ENCODE results near the gene MEX3D. TPM values are rescaled to one million over a fixed set of nuclear protein-coding genes. Genes with fewer than 3 reads are reported as not detected.

MEX3D gene
- total RNA-seq, 2 experiments from 2014 or later: 11.9 to 13.6 TPM

DNA sequence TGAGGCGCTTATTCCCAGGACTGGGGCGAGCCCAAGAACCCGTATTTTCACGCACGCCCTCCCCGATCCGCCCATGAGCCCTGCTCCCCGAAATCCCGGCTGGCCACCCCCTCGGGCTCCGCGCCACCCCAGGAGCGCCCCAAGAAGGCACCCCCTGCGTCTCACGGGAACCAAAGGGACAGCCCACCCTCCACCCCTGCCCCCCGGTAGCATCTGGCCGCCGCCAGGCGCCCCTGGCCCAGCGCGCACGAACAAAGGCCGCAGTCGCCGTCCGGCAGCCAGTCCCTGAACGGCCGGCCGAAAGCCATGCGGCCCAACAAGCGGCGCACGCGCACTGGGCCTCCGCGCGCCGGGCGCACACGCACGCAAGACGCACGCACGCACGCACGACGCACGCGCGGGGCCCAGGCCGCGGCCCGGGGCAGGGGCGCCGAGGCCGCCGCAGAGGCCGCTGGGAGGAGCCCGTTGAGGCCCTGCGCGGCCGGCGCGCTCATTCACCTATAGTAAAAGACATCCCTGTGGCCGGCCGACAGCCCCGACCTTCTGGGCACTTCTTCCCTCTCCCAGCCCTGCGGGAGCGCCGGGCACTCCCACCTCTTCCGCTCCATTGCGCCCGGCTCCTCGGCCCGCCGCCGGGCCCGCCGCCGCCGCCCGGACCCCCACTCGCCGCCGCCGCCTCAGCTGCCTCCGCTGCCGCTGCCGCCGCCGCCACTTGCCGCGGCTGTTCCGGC, 24.1 kb upstream of the MEX3D start:
- Histone ChIP-seq H3K9me2 (ENCODE audit: insufficient read depth, low read length) (no peaks in the 10 kb centered on the region), H3K79me2 (ENCODE audit: insufficient read depth, low read depth, low read length) (peaks cover 49% of the 10 kb centered on the region), H3K27ac (ENCODE audit: low read depth, low read length, poor library complexity, severe bottlenecking) (peak overlapping the region; percentile 92), H3K4me3 (ENCODE audit: low read depth, low read length, poor library complexity, severe bottlenecking) (peak overlapping the region; percentile 100), H3K9me3 (ENCODE audit: low read length) (no peaks in the 10 kb centered on the region), H3K36me3 (ENCODE audit: insufficient read depth, low read length) (peaks cover 64% of the 10 kb centered on the region), H2AFZ (ENCODE audit: low read length) (no peak overlapping the region), H4K20me1 (ENCODE audit: insufficient read depth, low read length) (no peaks in the 10 kb centered on the region; the same call in 1 of the 2 replicates), H3K4me2 (ENCODE audit: low read length) (peak overlapping the region; percentile 100), H3K4me1 (ENCODE audit: insufficient read depth, low read length, poor library complexity, severe bottlenecking) (peaks cover 23% of the 10 kb centered on the region)
- ChIA-PET POLR2A (interaction anchor here (1.0 kb wide), 3 partner anchors 9 to 59 kb away, joined by 3 to 5 read pairs (median 4); partner anchors contain the start of gene UQCR11), CTCF (ENCODE audit: unreplicated experiment) (no interaction called here)
- TF ChIP-seq EZH2phosphoT487 (IDR thresholded peaks at IDR 0.05; ENCODE audit: borderline replicate concordance, low read depth, low read length): no peak
- TF ChIP-seq, protein P1, sequence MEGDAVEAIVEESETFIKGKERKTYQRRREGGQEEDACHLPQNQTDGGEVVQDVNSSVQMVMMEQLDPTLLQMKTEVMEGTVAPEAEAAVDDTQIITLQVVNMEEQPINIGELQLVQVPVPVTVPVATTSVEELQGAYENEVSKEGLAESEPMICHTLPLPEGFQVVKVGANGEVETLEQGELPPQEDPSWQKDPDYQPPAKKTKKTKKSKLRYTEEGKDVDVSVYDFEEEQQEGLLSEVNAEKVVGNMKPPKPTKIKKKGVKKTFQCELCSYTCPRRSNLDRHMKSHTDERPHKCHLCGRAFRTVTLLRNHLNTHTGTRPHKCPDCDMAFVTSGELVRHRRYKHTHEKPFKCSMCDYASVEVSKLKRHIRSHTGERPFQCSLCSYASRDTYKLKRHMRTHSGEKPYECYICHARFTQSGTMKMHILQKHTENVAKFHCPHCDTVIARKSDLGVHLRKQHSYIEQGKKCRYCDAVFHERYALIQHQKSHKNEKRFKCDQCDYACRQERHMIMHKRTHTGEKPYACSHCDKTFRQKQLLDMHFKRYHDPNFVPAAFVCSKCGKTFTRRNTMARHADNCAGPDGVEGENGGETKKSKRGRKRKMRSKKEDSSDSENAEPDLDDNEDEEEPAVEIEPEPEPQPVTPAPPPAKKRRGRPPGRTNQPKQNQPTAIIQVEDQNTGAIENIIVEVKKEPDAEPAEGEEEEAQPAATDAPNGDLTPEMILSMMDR (conservative IDR thresholded peaks at IDR 0.05; ENCODE audit: low read length): no peak
- DNase-seq (ENCODE audit: low spot score): peak; percentile 94
- no TSS peak for BruUV-seq (replicated peaks)
- intact Hi-C loops (cut with micrococcal nuclease; ENCODE audit: unreplicated experiment): loop anchor here (5.0 kb wide), 1 partner anchor 75 kb away; no protein-coding TSS in a partner anchor

DNA sequence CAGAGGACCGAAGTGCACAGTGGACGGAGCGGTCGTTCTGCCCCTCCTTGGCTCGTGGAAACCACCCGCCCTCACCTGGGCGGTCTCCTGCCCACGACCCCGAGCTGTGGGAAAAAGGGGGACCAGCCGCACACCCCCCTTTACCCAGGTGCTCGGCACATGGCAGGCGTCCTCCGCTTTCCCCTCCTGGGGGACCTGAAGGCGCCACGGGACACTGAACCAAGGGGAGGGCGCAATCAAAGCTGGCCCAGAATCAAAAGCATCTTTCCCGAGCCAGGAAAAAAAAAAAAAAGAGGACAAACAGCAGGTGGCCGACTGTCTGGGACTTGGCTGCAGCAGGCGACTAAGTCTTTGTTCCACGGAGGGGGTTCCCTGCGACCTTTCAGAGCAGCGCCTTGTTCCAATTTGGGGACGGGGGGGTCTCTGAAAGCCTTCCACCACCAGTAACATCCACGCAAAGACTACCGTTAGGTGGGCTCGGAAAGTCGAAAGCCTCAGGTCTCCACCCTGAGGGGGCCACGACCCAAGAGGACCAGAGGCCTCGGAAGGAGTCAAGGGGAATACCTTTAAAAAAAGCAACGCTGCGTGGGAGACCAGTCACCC, 23.4 kb upstream of the MEX3D start:
- POLR2A ChIA-PET: interaction anchor here (0.7 to 1.0 kb wide), 2 partner anchors 60 to 81 kb away, joined by 3 read pairs; no protein-coding TSS in a partner anchor

DNA sequence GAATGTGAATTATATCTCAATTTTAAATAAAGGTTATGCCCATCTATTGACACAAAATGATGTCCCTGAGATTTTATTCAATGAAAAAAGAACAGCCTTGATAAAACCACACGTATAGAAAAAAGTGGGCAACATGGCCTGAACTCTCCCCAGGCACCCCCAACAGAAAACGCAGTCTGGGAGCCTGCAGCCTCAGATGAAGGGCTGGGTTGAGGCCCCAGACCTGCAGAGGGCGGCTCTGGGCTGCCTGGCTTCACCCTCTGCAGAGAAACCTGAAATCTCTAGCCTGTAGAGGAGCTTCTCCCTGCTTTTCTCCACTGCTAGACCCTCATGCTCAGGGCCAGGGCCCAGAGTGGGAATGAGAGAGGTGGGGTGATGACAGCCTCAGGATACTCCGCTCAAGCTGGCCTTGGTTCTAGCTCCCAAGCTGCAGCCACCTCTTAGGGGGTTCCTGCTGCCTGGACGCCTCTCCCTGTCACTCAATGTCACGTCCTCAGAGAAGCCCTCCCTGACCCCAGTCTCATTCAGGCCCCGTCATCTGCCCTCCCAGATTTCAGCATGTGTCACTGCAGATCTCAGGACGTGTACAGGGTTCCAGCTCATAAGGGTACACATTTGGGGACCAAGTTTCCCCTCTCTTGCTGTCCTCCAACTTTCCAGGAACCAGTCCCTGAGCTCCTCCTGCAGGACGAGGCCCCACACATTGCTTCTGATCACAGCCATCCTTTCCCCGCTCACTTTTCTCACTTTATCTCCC, 22.7 kb upstream of the MEX3D start:
- TF ChIP-seq, protein P1 (conservative IDR thresholded peaks at IDR 0.05; ENCODE audit: low read length): peak; percentile 77
- no peak for TF ChIP-seq EZH2phosphoT487 (IDR thresholded peaks at IDR 0.05; ENCODE audit: borderline replicate concordance, low read depth, low read length)

More for the DNA sequence above, 23.4 kb upstream of the MEX3D start:
- H3K4me3 ChIP-seq (ENCODE audit: low read depth, low read length, poor library complexity, severe bottlenecking): peak overlapping the region; percentile 100
- peak overlapping the region; percentile 92 for H3K27ac ChIP-seq (ENCODE audit: low read depth, low read length, poor library complexity, severe bottlenecking)
- TSS peak; percentile 52 for BruUV-seq (replicated peaks)
- peak; percentile 37 for DNase-seq (ENCODE audit: low spot score)
- intact Hi-C loops (cut with micrococcal nuclease; ENCODE audit: unreplicated experiment): loop anchor here (5.0 kb wide), 1 partner anchor 76 kb away; no protein-coding TSS in a partner anchor
- H3K79me2 ChIP-seq (ENCODE audit: insufficient read depth, low read depth, low read length): peaks cover 53% of the 10 kb centered on the region
- no peak for TF ChIP-seq EZH2phosphoT487 (IDR thresholded peaks at IDR 0.05; ENCODE audit: borderline replicate concordance, low read depth, low read length)
- H3K9me3 ChIP-seq (ENCODE audit: low read length): no peaks in the 10 kb centered on the region
- peaks cover 23% of the 10 kb centered on the region for H3K4me1 ChIP-seq (ENCODE audit: insufficient read depth, low read length, poor library complexity, severe bottlenecking)
- CTCF ChIA-PET (ENCODE audit: unreplicated experiment): no interaction called here
- H4K20me1 ChIP-seq (ENCODE audit: insufficient read depth, low read length): no peaks in the 10 kb centered on the region; the same call in 1 of the 2 replicates
- H3K4me2 ChIP-seq (ENCODE audit: low read length): peak overlapping the region; percentile 100
- no peak overlapping the region for H2AFZ ChIP-seq (ENCODE audit: low read length)
- peaks cover 58% of the 10 kb centered on the region for H3K36me3 ChIP-seq (ENCODE audit: insufficient read depth, low read length)
- no peaks in the 10 kb centered on the region for H3K9me2 ChIP-seq (ENCODE audit: insufficient read depth, low read length)

More for the DNA sequence above, 22.7 kb upstream of the MEX3D start:
- CTCF ChIA-PET (ENCODE audit: unreplicated experiment): no interaction called here
- Histone ChIP-seq H3K4me2 (ENCODE audit: low read length) (peak overlapping the region; percentile 100), H3K9me3 (ENCODE audit: low read length) (no peaks in the 10 kb centered on the region), H3K4me1 (ENCODE audit: insufficient read depth, low read length, poor library complexity, severe bottlenecking) (peaks cover 23% of the 10 kb centered on the region), H3K4me3 (ENCODE audit: low read depth, low read length, poor library complexity, severe bottlenecking) (peak overlapping the region; percentile 100), H3K9me2 (ENCODE audit: insufficient read depth, low read length) (no peaks in the 10 kb centered on the region), H3K79me2 (ENCODE audit: insufficient read depth, low read depth, low read length) (peaks cover 58% of the 10 kb centered on the region), H3K36me3 (ENCODE audit: insufficient read depth, low read length) (peaks cover 62% of the 10 kb centered on the region), H4K20me1 (ENCODE audit: insufficient read depth, low read length) (no peaks in the 10 kb centered on the region; the same call in 1 of the 2 replicates), H3K27ac (ENCODE audit: low read depth, low read length, poor library complexity, severe bottlenecking) (peak overlapping the region; percentile 92), H2AFZ (ENCODE audit: low read length) (no peak overlapping the region)
- DNase-seq (ENCODE audit: low spot score): peak; percentile 77
- POLR2A ChIA-PET: interaction anchor here (0.5 to 1.0 kb wide), 4 partner anchors 9 to 82 kb away, joined by 3 read pairs; no protein-coding TSS in a partner anchor
- intact Hi-C loops (cut with micrococcal nuclease; ENCODE audit: unreplicated experiment): loop anchor here (1.0 to 5.0 kb wide), 2 partner anchors 45 to 76 kb away; no protein-coding TSS in a partner anchor
- no TSS peak for BruUV-seq (replicated peaks)

Data from OCI-LY7 (cell line).